ENCODE results near the gene NAB1. TPM values are rescaled to one million over a fixed set of nuclear protein-coding genes. Genes with fewer than 3 reads are reported as not detected.

The NAB1 gene
- total RNA-seq, 2 experiments from 2014 or later = 23.0 to 24.8 TPM

- ATAC-seq (no peak), DNase-seq (no peak)
- no peak for TF ChIP-seq CTCF (IDR thresholded peaks at IDR 0.05)
- Mint-ChIP-seq H3K27me3 (no peaks in the 10 kb centered on the region), H3K4me1 (ENCODE audit: low read depth) (no peaks in the 10 kb centered on the region), H3K27ac (no peak overlapping the region), H3K9me3 (peaks cover 3% of the 10 kb centered on the region), H3K36me3 (ENCODE audit: low read depth) (no peaks in the 10 kb centered on the region), H3K4me3 (no peak overlapping the region)
- intact Hi-C loops (cut with micrococcal nuclease) = no loop called here
- CTCF ChIA-PET = no interaction called here
- POLR2A ChIA-PET = no interaction called here
These were observed 30.9 kb upstream of the NAB1 start for GRCh38 chr2:190618030-190618429.

- intact Hi-C loops (cut with micrococcal nuclease) = no loop called here
- no peak for TF ChIP-seq CTCF (IDR thresholded peaks at IDR 0.05)
- H3K27ac Mint-ChIP-seq = no peak overlapping the region
- peaks cover 19% of the 10 kb centered on the region for H3K4me1 Mint-ChIP-seq (ENCODE audit: low read depth)
- no peak for ATAC-seq
- H3K9me3 Mint-ChIP-seq = peaks cover 7% of the 10 kb centered on the region
- H3K27me3 Mint-ChIP-seq = peaks cover 1% of the 10 kb centered on the region
- no peaks in the 10 kb centered on the region for H3K36me3 Mint-ChIP-seq (ENCODE audit: low read depth)
- ChIA-PET CTCF (no interaction called here), POLR2A (no interaction called here)
- no peak overlapping the region for H3K4me3 Mint-ChIP-seq
- DNase-seq = no peak
These were observed 23.2 kb upstream of the NAB1 start for GRCh38 chr2:190625691-190626090.

GRCh38 chr2:190626641-190627210, 22.2 kb upstream of the NAB1 start:
- Mint-ChIP-seq H3K4me1 (ENCODE audit: low read depth) (peaks cover 19% of the 10 kb centered on the region), H3K36me3 (ENCODE audit: low read depth) (no peaks in the 10 kb centered on the region), H3K27ac (no peak overlapping the region), H3K4me3 (no peak overlapping the region), H3K9me3 (peaks cover 7% of the 10 kb centered on the region), H3K27me3 (peaks cover 1% of the 10 kb centered on the region)
- ChIA-PET CTCF (interaction anchor here (0.7 to 1.1 kb wide), 2 partner anchors 9 to 65 kb away, joined by 3 to 4 read pairs; no protein-coding TSS in a partner anchor), POLR2A (interaction anchor here (0.5 to 0.6 kb wide), 2 partner anchors 172 to 182 kb away, joined by 3 to 5 read pairs; no protein-coding TSS in a partner anchor)
- intact Hi-C loops (cut with micrococcal nuclease) = no loop called here
- DNase-seq = no peak
- no peak for TF ChIP-seq CTCF (IDR thresholded peaks at IDR 0.05)
- no peak for ATAC-seq

GRCh38 chr2:190627448-190628412, 21.2 kb upstream of the NAB1 start:
- H3K4me1 Mint-ChIP-seq (ENCODE audit: low read depth) = peaks cover 19% of the 10 kb centered on the region
- peak; percentile 87 for ATAC-seq
- no peak for TF ChIP-seq CTCF (IDR thresholded peaks at IDR 0.05)
- ChIA-PET POLR2A (no interaction called here), CTCF (interaction anchor here (1.0 to 1.4 kb wide), 2 partner anchors 8 to 110 kb away, joined by 3 read pairs; no protein-coding TSS in a partner anchor)
- no peaks in the 10 kb centered on the region for H3K36me3 Mint-ChIP-seq (ENCODE audit: low read depth)
- peaks cover 1% of the 10 kb centered on the region for H3K27me3 Mint-ChIP-seq
- H3K27ac Mint-ChIP-seq = peak overlapping the region; percentile 39
- intact Hi-C loops (cut with micrococcal nuclease) = no loop called here
- H3K9me3 Mint-ChIP-seq = peaks cover 7% of the 10 kb centered on the region
- peak overlapping the region; percentile 75 for H3K4me3 Mint-ChIP-seq
- DNase-seq = peak; percentile 35

Measured in activated CD8-positive, alpha-beta T cell treated with anti-CD3 and anti-CD28 coated beads for 36 hours (primary cell).